Activated T-helper 1 cell treated with anti-CD3 and anti-CD28 coated beads, Interleukin-12 subunit alpha, Interleukin-12 subunit beta, Interleukin-2, Interleukin-4 antibody, amounts not matched to agents 30 ng/mL and 10 ng/mL and 1 ng/mL, durations not matched to agents 14 hours and 24 hours and 36 hours (primary cell): ENCODE data around the gene PLTP. TPM values are rescaled to one million over a fixed set of nuclear protein-coding genes. Genes with fewer than 3 reads are reported as not detected.

Source experiments
- DNase-seq: peaks from one replicate; pipeline ENCODE4 v3.0.0; 2021; ENCODE audit warnings: low spot score
- H3K27ac Mint-ChIP-seq: one replicate; pipeline ENCODE4 v1.8.0; 2021; ENCODE audit warnings: mild to moderate bottlenecking, mixed read lengths
- H3K27me3 Mint-ChIP-seq: one replicate; pipeline ENCODE4 v1.8.0; 2022; ENCODE audit warnings: mild to moderate bottlenecking, moderate library complexity, mixed read lengths; ENCODE audit not compliant: insufficient read depth
- H3K36me3 Mint-ChIP-seq: one replicate; pipeline ENCODE4 v1.8.0; 2021; ENCODE audit warnings: low read depth, mixed read lengths
- H3K4me1 Mint-ChIP-seq: one replicate; pipeline ENCODE4 v1.8.0; 2021; ENCODE audit warnings: low read depth, mixed read lengths
- H3K4me3 Mint-ChIP-seq: one replicate; pipeline ENCODE4 v1.8.0; 2021; ENCODE audit warnings: mild to moderate bottlenecking, moderate library complexity, mixed read lengths
- H3K9me3 Mint-ChIP-seq: one replicate; pipeline ENCODE4 v1.8.0; 2021; ENCODE audit warnings: mixed read lengths
- intact Hi-C: fragments of 100-400 bp; cut with micrococcal nuclease; formaldehyde crosslinking; loops from one replicate; pipeline ENCODE4 v1.15.1; 2024
- total RNA-seq: library from RNA; stranded (reverse); gene quantifications from 2 replicates; pipeline ENCODE4 v1.2.3, GENCODE V29; 2022

Gene PLTP
- total RNA-seq, 1 donor from 2014 or later = 1.9 TPM

DNA sequence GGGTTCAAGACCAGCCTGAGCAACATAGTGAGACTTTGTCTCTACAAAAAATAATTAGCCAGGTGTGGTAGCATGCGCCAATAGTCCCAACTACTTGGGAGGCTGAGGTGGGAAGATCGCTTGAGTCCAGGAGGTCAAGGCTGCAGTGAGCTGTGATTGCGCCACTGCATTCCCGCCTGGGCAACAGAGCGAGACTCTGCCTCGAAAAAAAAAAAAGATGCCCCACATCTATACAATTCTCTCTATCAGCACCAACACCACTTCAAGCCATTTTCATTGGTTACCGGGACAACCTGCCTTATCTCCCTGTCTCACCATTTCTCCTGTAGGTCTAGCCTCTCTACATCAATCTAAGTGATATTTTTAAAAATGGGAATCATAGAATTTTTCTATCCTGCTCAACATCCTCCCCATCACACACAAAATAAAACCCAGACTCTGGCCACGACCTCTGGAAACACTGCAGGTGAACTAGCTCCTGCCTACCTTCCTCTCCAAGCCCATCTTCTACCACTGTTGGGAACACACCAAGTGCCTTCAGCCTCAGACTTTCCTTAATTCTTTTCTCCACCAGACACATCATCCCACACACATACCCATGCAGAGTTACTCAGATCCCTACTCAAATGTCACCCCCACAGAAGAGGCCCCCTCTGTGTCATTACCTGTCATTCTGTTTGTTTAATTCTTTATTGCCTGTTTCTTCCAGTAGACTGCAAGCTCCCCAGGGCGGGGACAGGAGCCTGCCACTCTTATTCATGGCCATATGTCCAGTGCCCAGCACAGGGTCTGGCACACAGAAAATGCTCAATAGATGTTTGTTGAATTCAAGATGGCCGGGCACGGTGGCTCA is 9.6 kb upstream of the PLTP start:
- Mint-ChIP-seq H3K4me3 (no peak overlapping the region), H3K27me3 (peaks cover 22% of the 10 kb centered on the region), H3K27ac (no peak overlapping the region), H3K36me3 (no peaks in the 10 kb centered on the region), H3K4me1 (peaks cover 5% of the 10 kb centered on the region), H3K9me3 (no peaks in the 10 kb centered on the region)
- DNase-seq = no peak
- intact Hi-C loops = no loop called here

DNA sequence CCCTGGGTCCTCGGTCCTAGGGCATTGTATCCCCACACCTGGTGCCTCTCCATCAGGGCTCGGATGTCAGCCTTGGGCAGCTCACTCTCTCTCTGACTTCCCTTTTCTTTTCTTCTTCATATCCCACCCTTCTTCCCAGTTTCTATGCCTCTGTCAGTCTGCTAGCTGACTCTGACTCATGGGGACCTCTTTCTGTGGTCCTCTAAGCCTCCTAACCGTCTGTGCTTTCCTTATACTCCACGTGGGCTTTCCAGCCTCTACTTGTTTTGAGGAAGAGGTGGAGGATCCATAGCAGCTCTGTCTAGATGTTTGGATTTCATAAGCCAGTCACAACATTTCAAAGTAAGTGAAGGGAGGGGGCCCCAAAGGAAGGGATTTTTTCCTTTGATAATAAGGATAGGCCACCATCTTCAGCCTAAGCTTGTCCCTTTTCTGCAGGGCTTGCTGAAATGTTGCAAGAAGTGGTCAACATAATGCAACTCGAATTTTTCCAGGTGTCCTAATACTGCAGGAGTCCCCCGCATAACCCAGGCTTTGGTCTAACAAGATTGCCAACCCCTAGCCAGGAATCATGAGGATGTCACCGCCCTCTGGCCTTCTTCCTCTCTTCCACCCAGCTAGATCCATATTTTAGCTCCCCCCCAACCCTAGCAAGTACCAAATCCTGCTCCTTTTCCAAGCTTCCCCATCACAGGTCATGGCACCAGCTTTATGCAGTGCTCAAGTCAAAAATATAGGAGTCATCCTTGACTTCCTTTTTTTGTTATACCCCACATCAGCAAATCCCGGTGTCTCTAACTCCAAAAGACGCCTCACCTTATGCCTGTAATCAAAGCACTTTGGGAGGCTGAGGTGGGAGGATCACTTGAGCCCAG is 8.7 kb upstream of the PLTP start:
- H3K36me3 Mint-ChIP-seq = no peaks in the 10 kb centered on the region
- peaks cover 5% of the 10 kb centered on the region for H3K4me1 Mint-ChIP-seq
- DNase-seq = no peak
- H3K27ac Mint-ChIP-seq = no peak overlapping the region
- no peaks in the 10 kb centered on the region for H3K9me3 Mint-ChIP-seq
- no peak overlapping the region for H3K4me3 Mint-ChIP-seq
- intact Hi-C loops = no loop called here
- H3K27me3 Mint-ChIP-seq = peaks cover 27% of the 10 kb centered on the region

DNA sequence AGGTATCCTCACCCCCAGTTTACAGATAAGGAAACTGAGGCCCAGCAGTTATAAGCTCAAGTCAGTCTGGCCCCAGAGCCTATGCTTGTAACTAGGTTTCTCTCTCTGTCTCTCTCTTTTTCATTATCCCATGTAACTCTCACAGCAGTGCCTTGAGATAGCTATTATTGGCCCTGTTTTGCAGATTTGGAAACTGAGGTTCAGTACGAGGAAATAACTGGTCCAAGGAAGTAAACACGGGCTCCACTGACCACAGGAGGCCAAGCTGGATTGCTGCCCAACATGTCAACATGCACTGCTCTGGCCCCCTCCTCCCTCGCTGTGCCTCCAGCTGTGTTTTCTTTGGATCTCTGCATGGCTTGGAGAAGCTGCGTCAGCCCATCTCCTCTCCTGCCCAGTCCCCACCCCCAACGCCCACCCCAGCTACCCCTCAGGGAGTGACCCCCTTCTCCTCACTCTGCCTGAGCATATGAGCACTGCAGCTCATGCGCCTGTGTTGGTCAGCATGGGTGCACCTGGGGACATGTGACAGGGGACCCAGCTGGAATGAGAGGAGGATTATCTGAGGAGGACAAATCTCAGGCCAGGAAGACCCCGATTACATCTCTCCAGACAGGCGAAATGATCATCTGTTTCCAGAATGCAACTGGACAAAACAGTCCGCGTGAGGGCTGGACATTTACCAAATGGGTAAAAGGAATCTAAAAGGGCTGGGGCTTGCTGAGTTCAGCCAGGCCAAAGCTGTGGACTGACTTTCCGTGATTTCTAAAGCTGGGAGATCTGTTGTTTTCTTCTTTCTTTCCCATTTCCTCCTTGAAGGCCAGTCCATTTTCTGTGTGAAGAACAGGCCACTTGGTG is 7.8 kb upstream of the PLTP start:
- no peaks in the 10 kb centered on the region for H3K36me3 Mint-ChIP-seq
- no peak overlapping the region for H3K4me3 Mint-ChIP-seq
- DNase-seq = no peak
- H3K9me3 Mint-ChIP-seq = no peaks in the 10 kb centered on the region
- H3K4me1 Mint-ChIP-seq = peaks cover 5% of the 10 kb centered on the region
- intact Hi-C loops = no loop called here
- H3K27me3 Mint-ChIP-seq = peaks cover 25% of the 10 kb centered on the region
- H3K27ac Mint-ChIP-seq = no peak overlapping the region

DNA sequence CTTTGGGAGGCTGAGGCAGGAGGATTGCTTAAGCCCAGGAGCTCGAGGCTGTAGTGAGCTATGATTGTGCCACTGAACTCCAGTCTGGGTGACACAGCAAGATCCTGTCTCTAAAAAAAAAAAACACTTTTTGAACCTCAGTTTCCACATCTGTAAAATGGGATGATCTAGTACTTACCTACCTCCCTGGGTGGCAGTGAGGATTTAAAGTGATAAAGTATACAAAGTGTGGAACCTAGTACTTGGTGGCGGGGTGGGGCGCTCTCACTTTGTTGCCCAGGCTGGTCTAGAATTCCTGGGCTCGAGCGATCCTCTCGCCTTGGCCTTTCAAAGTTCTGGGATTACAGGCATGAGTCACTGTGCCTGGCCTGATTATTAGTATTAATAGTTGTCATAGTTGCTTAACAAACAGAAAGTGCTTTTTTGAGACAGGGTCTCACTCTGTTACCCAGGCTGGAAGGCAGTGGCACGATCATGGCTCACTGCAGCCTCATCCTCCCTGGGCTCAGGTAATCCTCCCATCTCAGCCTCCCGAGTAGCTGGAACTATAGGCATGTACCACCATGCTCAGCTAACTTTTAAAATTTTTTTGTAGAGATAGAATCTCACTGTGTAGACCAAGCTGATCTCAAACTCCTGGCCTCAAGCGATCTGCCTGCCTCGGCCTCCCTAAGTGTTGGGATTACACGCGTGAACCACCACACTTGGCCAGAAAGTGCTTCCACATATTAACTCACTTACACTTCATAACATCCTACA is 7.0 kb upstream of the PLTP start:
- Mint-ChIP-seq H3K9me3 (no peaks in the 10 kb centered on the region), H3K4me1 (peaks cover 5% of the 10 kb centered on the region), H3K36me3 (no peaks in the 10 kb centered on the region), H3K27ac (no peak overlapping the region), H3K4me3 (no peak overlapping the region), H3K27me3 (peaks cover 29% of the 10 kb centered on the region)
- no peak for DNase-seq
- intact Hi-C loops = no loop called here

DNA sequence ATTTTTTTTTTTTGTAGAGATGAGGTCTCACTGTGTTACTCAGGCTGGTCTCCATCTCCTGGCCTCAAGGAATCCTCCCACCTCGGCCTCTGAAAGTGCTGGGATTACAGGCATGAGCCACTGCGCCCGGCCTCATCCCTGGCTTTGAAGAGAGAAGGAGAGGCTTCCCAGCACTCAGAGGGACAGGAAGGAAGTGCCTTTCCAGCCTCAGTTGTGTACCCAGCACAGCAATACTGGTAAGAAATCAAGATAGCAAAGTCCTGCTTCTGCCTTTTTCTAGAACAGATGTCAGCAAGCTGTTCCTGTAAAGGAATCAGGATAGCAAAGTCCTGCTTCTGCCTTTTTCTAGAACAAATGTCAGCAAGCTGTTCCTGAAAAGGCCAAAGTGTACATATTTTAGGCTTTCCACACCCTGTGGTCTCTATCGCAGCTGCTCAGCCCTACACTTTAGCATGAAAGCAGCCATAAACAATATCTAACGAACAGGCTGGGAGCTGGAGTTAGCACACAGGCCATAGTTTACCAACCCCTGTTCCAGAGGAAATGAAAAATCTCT is 6.3 kb upstream of the PLTP start:
- Mint-ChIP-seq H3K27ac (no peak overlapping the region), H3K4me1 (peaks cover 5% of the 10 kb centered on the region), H3K36me3 (no peaks in the 10 kb centered on the region), H3K4me3 (no peak overlapping the region), H3K9me3 (no peaks in the 10 kb centered on the region), H3K27me3 (peaks cover 29% of the 10 kb centered on the region)
- intact Hi-C loops = no loop called here
- DNase-seq = no peak

DNA sequence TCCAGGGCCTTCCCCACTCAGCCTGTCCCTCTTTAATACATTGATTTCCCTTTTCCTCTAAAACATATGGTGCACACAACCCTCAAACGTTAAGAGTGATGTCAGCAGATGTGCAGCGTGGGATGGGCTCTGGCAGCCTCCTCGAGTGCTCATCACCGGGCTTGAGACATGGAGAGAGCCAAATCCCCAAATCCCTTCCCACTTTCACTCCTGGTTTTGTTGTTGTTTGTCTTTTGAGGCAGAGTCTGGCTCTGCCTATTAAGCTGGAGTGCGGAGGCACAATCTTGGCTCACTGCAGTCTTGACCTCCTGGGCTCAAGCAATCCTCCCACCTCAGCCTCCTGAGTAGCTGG is 5.8 kb upstream of the PLTP start:
- Mint-ChIP-seq H3K27ac (no peak overlapping the region), H3K9me3 (no peaks in the 10 kb centered on the region), H3K4me1 (peaks cover 5% of the 10 kb centered on the region), H3K4me3 (no peak overlapping the region), H3K27me3 (peaks cover 26% of the 10 kb centered on the region), H3K36me3 (no peaks in the 10 kb centered on the region)
- intact Hi-C loops = no loop called here
- no peak for DNase-seq

DNA sequence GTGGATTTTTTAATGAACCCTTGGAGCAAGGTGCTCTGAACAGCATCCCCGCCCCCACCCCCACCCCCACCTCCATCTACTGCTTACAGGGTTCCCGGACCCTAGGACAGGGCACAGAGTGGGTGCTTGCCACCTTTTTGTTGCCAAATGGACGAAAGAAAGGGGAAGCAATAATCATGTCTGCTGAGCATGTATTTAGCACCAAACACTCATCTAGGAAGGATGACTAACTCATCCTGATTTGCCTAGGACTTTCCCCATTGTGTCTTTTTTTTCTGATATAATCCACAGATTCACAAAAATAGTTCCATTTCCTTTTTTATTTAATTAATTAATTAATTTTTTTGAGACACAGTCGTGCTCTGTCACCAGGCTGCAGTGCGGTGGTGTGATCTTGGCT is 1.2 kb upstream of the PLTP start:
- intact Hi-C loops = no loop called here
- H3K27ac Mint-ChIP-seq = no peak overlapping the region
- H3K9me3 Mint-ChIP-seq = no peaks in the 10 kb centered on the region
- H3K4me1 Mint-ChIP-seq = peaks cover 14% of the 10 kb centered on the region
- peaks cover 18% of the 10 kb centered on the region for H3K27me3 Mint-ChIP-seq
- DNase-seq = no peak
- H3K4me3 Mint-ChIP-seq = peak overlapping the region; percentile 22
- no peaks in the 10 kb centered on the region for H3K36me3 Mint-ChIP-seq

DNA sequence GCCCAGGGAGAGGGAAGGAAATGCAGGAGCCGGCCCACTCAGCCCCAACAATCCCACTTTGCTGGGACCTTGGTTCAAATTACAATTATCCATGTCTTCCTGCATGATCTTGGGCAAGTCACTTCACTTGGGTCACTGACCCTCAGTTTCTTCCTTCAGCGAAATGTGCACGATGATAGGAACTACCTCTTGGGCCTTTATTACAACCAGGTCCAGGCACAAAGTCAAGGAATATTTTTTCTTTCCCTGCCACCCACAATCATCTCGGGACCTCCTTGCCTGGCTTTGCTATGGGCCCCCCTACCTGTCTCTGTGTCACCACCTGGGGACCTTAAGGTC is 358 bp upstream of the PLTP start:
- intact Hi-C loops = no loop called here
- peaks cover 18% of the 10 kb centered on the region for H3K27me3 Mint-ChIP-seq
- H3K4me1 Mint-ChIP-seq = peaks cover 14% of the 10 kb centered on the region
- no peak overlapping the region for H3K27ac Mint-ChIP-seq
- H3K9me3 Mint-ChIP-seq = no peaks in the 10 kb centered on the region
- no peak for DNase-seq
- peak overlapping the region; percentile 30 for H3K4me3 Mint-ChIP-seq
- no peaks in the 10 kb centered on the region for H3K36me3 Mint-ChIP-seq

DNA sequence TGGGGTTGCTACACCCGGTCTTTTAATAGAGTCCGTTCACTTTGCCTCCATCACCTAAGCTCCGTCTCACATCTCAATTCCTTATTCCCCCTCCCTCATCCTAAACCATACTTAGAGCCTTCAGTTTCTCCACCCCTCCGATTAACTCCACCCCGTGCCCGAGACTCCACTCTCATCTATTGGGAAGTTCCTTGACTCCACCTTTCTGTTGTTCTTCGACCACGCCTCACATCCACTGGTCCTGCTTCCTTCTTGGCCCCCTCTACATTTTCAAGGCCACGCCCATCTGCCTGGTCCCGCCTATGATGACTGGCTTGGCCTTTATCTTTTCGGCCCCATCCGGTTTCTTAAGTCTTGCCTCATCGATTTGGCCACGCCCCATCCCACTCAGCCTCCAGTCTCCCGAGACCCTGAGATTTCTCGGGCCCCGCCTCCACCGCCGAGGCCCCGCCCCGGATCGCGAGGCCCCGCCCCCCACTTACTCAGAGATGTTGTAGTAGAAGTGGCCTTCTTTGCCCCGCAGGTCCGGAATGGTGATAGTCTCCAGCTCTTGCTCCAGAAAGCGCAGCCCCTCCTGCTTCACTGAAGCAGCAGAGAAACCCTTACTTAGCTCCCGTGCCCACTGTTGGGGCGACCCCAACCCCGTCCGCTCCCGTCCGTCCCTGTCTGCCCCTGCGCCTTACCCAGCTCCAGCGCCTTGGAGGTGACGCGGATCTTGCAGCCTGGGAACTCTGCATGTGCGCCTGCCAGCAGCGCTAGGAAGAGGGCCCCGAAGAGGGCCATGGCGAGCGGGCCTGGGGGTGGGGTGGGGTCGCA is 1.1 kb downstream of the PLTP start:
- Mint-ChIP-seq H3K27ac (peak overlapping the region; percentile 33), H3K36me3 (no peaks in the 10 kb centered on the region), H3K4me3 (peak overlapping the region; percentile 45), H3K4me1 (peaks cover 14% of the 10 kb centered on the region), H3K9me3 (no peaks in the 10 kb centered on the region), H3K27me3 (peaks cover 14% of the 10 kb centered on the region)
- intact Hi-C loops = loop anchor here (1.0 kb wide), 6 partner anchors 20 to 61 kb away; partner anchors contain the start of genes ACOT8, CTSA, NEURL2 and ZNF335
- peak; percentile 81 for DNase-seq

DNA sequence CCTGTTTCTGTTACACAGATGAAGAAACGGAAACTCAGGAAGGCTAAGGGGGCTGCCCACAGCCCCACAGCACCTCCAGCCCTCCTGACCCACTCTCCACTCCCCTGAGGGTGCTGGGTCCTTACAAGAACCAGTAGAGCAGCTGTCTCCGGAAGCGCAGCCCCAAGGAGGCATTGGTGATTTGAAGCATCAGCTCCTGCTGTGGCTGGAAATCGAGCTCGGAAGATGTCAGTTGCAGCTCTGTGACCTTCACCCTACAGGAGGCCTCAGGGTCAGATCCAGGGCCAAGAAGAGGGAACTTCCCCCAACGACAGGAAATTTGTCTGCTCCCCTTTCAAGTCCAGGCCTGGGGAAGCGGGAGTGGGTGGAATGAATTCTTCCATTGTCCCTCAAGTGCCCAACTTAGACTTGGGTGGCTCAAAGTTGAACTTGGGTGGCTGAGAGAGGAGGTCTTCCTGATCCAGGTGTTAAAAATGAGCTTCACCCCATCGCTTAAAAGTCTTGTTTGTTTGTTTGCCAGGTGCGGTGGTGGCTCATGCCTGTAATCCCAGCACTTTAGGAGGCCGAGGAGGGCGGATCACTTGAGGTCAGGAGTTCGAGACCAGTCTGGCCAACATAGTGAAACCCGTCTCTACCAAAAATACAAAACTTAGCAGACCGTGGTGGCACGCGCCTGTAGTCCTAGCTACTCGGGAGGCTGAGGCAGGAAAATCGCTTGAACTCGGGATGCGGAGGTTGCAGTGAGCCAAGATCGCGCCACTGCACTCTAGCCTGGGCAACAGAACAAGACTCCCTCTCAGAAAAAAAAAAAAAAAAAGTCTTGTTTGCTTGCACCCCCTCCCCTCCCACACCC is 1.9 kb downstream of the PLTP start:
- intact Hi-C loops = loop anchor here (1.0 kb wide), 3 partner anchors 19 to 62 kb away; partner anchors contain the start of genes ACOT8, CTSA, NEURL2 and ZNF335
- no peaks in the 10 kb centered on the region for H3K9me3 Mint-ChIP-seq
- no peaks in the 10 kb centered on the region for H3K36me3 Mint-ChIP-seq

More for the DNA sequence above, 1.9 kb downstream of the PLTP start:
- Mint-ChIP-seq H3K27me3 (peaks cover 13% of the 10 kb centered on the region), H3K4me3 (peak overlapping the region; percentile 45), H3K27ac (no peak overlapping the region), H3K4me1 (peaks cover 14% of the 10 kb centered on the region)
- no peak for DNase-seq
